Lung (tissue), 12 donors: ENCODE measurements around the gene AGO3. TPM values are rescaled to one million over a fixed set of nuclear protein-coding genes. Genes with fewer than 3 reads are reported as not detected.

Source experiments
- ATAC-seq: fragments of 200-7000 bp; cut with Tn5 transposase; one replicate; pipeline ENCODE4 v1.9.1; 2020; ENCODE audit warnings: moderate number of reproducible peaks; ENCODE audit not compliant: insufficient read depth, low FRiP score
- DNase-seq, 3 donors: peaks; one replicate each; pipeline ENCODE4 v3.0.0-alpha.2; 2013 to 2017
- H3K27ac ChIP-seq, 2 donors: one replicate each; pipeline ENCODE4 v1.5.1; 2013; ENCODE audit warnings: mild to moderate bottlenecking in 2 of 2, moderate library complexity in 2 of 2, control low read depth in 1 of 2, inconsistent platforms in 1 of 2, low read depth in 1 of 2, low read length in 1 of 2
- H3K27me3 ChIP-seq, 3 donors: one replicate each; pipeline ENCODE4 v1.5.1; 2013; ENCODE audit warnings: low read length in 2 of 3; ENCODE audit not compliant: control insufficient read depth in 3 of 3, insufficient read depth in 3 of 3
- H3K36me3 ChIP-seq, 4 donors: one replicate each; pipeline ENCODE4 v1.5.1; 2013; ENCODE audit warnings: low read length in 4 of 4, mild to moderate bottlenecking in 1 of 4, moderate library complexity in 1 of 4; ENCODE audit not compliant: control insufficient read depth in 4 of 4, insufficient read depth in 4 of 4
- H3K4me1 ChIP-seq, 5 donors: one replicate each; pipeline ENCODE4 v1.5.1; 2013; ENCODE audit warnings: low read length in 5 of 5, mild to moderate bottlenecking in 2 of 5, moderate library complexity in 1 of 5; ENCODE audit not compliant: control insufficient read depth in 5 of 5, insufficient read depth in 5 of 5
- H3K4me3 ChIP-seq: one replicate; pipeline ENCODE4 v1.5.1; 2013; ENCODE audit warnings: mild to moderate bottlenecking, control low read depth, moderate library complexity
- H3K9ac ChIP-seq, 2 donors: one replicate each; pipeline ENCODE4 v1.5.1; 2013; ENCODE audit warnings: low read length in 2 of 2, control low read depth in 1 of 2; ENCODE audit not compliant: insufficient read depth in 1 of 2
- H3K9me3 ChIP-seq, 4 donors: one replicate each; pipeline ENCODE4 v1.5.1; 2013; ENCODE audit warnings: low read length in 3 of 4, mild to moderate bottlenecking in 1 of 4, moderate library complexity in 1 of 4; ENCODE audit not compliant: control insufficient read depth in 4 of 4, insufficient read depth in 3 of 4
- WGBS, 2 donors: extraction: QIAGEN DNeasy Blood & Tissue Kit; methylation state at CpG; one replicate each; pipeline ENCODE4 v1.1.7; 2013; 5-methylcytosine and 5-hydroxymethylcytosine counted together
- polyA plus RNA-seq, 2 donors: library from polyadenylated mRNA; stranded (reverse); fragments of 200-250 nt; gene quantifications; one replicate each; pipeline ENCODE4 v1.2.1, GENCODE V29; 2013
- total RNA-seq, 2 donors: library from RNA; depleted of rRNA in 1 of 2; stranded (reverse); fragments of >200 nt in 1 of 2; gene quantifications; one replicate each; pipeline ENCODE4 v1.2.1, GENCODE V29; 2014 to 2021
- TF ChIP-seq, protein P1 (sequence below): IDR thresholded peaks from 2 replicates; pipeline ENCODE4 v1.5.1; 2012; ENCODE audit warnings: mild to moderate bottlenecking; ENCODE audit errors: control extremely low read depth, extremely low read depth
- donor health status: control.
- donor health status: control.
- donor health status: Bipolar disorder and iron deficiency.
- donor health status: healthy.
- donor health status: DM: yes; HTN: yes; CAD: no.

AGO3 gene
- total and polyA plus RNA-seq, 4 donors: 4.4 to 60.4 (median 19.6) TPM

- H3K9ac ChIP-seq: peak overlapping the region in 1 of 2 donors; percentile 62
- H3K4me3 ChIP-seq: no peak overlapping the region
- DNase-seq: peak; percentile 79 to 95 (median 95)
- peaks cover 0 to 40% (median 4%) of the 10 kb centered on the region in 5 donors for H3K4me1 ChIP-seq
- 67 to 73% methylated on average over 2 of the region's 2 CpGs for WGBS, 2 donors
- no peak for ATAC-seq
- no peak overlapping the region for H3K27ac ChIP-seq
- H3K9me3 ChIP-seq: no peaks in the 10 kb centered on the region
- TF ChIP-seq, protein P1, sequence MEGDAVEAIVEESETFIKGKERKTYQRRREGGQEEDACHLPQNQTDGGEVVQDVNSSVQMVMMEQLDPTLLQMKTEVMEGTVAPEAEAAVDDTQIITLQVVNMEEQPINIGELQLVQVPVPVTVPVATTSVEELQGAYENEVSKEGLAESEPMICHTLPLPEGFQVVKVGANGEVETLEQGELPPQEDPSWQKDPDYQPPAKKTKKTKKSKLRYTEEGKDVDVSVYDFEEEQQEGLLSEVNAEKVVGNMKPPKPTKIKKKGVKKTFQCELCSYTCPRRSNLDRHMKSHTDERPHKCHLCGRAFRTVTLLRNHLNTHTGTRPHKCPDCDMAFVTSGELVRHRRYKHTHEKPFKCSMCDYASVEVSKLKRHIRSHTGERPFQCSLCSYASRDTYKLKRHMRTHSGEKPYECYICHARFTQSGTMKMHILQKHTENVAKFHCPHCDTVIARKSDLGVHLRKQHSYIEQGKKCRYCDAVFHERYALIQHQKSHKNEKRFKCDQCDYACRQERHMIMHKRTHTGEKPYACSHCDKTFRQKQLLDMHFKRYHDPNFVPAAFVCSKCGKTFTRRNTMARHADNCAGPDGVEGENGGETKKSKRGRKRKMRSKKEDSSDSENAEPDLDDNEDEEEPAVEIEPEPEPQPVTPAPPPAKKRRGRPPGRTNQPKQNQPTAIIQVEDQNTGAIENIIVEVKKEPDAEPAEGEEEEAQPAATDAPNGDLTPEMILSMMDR: no peak
- no peaks in the 10 kb centered on the region for H3K27me3 ChIP-seq
- H3K36me3 ChIP-seq: peaks cover 0 to 4% (median 0%) of the 10 kb centered on the region in 4 donors
Measured at GRCh38 chr1:35935442-35936388, 4.8 kb downstream of the AGO3 start.

DNA sequence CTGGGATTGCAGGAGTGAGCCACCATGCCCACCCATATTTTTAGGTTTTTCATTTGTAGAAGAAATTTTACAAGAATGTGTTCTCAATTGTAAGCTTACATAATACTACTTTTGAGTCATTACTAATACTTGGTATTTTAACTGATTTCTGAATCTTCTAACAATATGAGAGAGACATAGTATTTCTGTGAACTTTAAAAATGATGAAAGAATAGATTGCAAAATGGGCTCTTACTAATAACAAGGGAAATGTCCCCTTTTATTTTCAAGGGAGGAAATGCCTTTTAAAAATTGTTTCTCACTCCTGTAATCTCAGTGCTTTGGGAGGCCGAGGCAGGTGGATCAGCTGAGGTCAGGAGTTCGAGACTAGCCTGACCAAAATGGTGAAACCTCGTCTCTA, 5.9 kb downstream of the AGO3 start:
- no peak overlapping the region for H3K9ac ChIP-seq
- no peak overlapping the region for H3K27ac ChIP-seq
- 68 to 85% methylated on average over 3 of the region's 3 CpGs for WGBS, 2 donors
- H3K4me1 ChIP-seq: peaks cover 0 to 40% (median 4%) of the 10 kb centered on the region in 5 donors
- H3K9me3 ChIP-seq: no peaks in the 10 kb centered on the region
- H3K36me3 ChIP-seq: no peaks in the 10 kb centered on the region
- no peak overlapping the region for H3K4me3 ChIP-seq
- TF ChIP-seq, protein P1: no peak
- ATAC-seq (no peak), DNase-seq (no peak)
- H3K27me3 ChIP-seq: no peaks in the 10 kb centered on the region

DNA sequence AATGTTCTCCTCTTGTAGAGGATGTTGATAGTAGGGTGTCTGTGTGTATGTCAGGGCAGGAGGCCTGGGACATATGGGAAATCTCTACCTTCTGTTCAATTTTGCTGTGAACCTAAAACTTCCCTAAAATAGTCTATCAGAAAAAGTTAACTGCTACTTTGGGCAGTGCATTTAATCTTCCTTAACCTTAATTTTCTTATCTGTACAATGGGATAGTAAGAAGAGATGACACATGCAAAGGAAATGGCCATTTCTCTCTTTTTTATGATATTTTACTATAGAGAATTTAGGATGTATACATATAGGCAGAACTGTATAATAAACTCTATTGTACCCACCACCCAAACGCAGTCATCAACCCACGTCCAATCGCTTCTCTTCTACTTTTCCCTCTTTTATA, 8.6 kb downstream of the AGO3 start:
- TF ChIP-seq, protein P1: no peak
- H3K27me3 ChIP-seq: no peaks in the 10 kb centered on the region
- H3K4me3 ChIP-seq: no peak overlapping the region
- DNase-seq (no peak), ATAC-seq (no peak)
- H3K4me1 ChIP-seq: peaks cover 0 to 17% (median 0%) of the 10 kb centered on the region in 5 donors
- no peak overlapping the region for H3K27ac ChIP-seq
- H3K36me3 ChIP-seq: no peaks in the 10 kb centered on the region
- H3K9me3 ChIP-seq: no peaks in the 10 kb centered on the region
- no peak overlapping the region for H3K9ac ChIP-seq
- 95 to 97% methylated on average over 3 of the region's 3 CpGs for WGBS, 2 donors
